HUES6 (cell line): ENCODE measurements around the gene CHKB.

Experiments
- H3K27ac ChIP-seq: 2 replicates; pipeline ENCODE4 v1.7.0; 2013; ENCODE audit warnings: low read depth, mild to moderate bottlenecking, low read length, inconsistent platforms
- H3K27me3 ChIP-seq: 2 replicates; pipeline ENCODE4 v1.6.1; 2013; ENCODE audit warnings: low read length; ENCODE audit not compliant: control insufficient read depth, insufficient read depth
- H3K36me3 ChIP-seq: 2 replicates; pipeline ENCODE4 v1.6.1; 2013; ENCODE audit warnings: low read length; ENCODE audit not compliant: control insufficient read depth, insufficient read depth
- H3K4me1 ChIP-seq: 2 replicates; pipeline ENCODE4 v1.6.1; 2013; ENCODE audit warnings: low read length; ENCODE audit not compliant: control insufficient read depth, insufficient read depth
- H3K4me3 ChIP-seq: 2 replicates; pipeline ENCODE4 v1.5.1; 2013; ENCODE audit warnings: low read depth, low read length
- H3K9ac ChIP-seq: one replicate; pipeline ENCODE4 v1.6.1; 2013; ENCODE audit warnings: mild to moderate bottlenecking, low read length
- H3K9me3 ChIP-seq: 2 replicates; pipeline ENCODE4 v1.6.1; 2013; ENCODE audit warnings: low read depth, low read length; ENCODE audit not compliant: control insufficient read depth, insufficient read depth

The CHKB gene

GRCh38 chr22:50577987-50578775, 4.5 kb downstream of the CHKB start, which contains the start of gene CPT1B:
TSS of gene CPT1B (minus strand) at chr22:50578427. CDS start at chr22:50577915, 512 bp downstream.
- Histone ChIP-seq H3K27ac (no peak within 1 kb of the TSS), H3K27me3 (no peaks in the 10 kb centered on the region), H3K36me3 (peaks cover 47% of the 10 kb centered on the region), H3K9ac (no peak within 1 kb of the TSS), H3K4me1 (peaks cover 4% of the 10 kb centered on the region; the same call in 1 of the 2 replicates), H3K9me3 (no peaks in the 10 kb centered on the region), H3K4me3 (no peak within 1 kb of the TSS)

- Histone ChIP-seq H3K27ac (no peak overlapping the region), H3K36me3 (peaks cover 52% of the 10 kb centered on the region), H3K27me3 (no peaks in the 10 kb centered on the region), H3K4me3 (no peak overlapping the region), H3K4me1 (peaks cover 4% of the 10 kb centered on the region; the same call in 1 of the 2 replicates), H3K9ac (no peak overlapping the region), H3K9me3 (no peaks in the 10 kb centered on the region)
Observed at GRCh38 chr22:50577697-50577986, 5.0 kb downstream of the CHKB start.

GRCh38 chr22:50576806-50577696, 5.6 kb downstream of the CHKB start:
- H3K4me3 ChIP-seq: no peak overlapping the region
- peaks cover 57% of the 10 kb centered on the region for H3K36me3 ChIP-seq
- no peak overlapping the region for H3K9ac ChIP-seq
- H3K9me3 ChIP-seq: no peaks in the 10 kb centered on the region
- H3K27ac ChIP-seq: no peak overlapping the region
- no peaks in the 10 kb centered on the region for H3K27me3 ChIP-seq
- H3K4me1 ChIP-seq: peaks cover 4% of the 10 kb centered on the region; the same call in 1 of the 2 replicates

GRCh38 chr22:50576070-50576469, 6.6 kb downstream of the CHKB start:
- H3K27me3 ChIP-seq: no peaks in the 10 kb centered on the region
- H3K9me3 ChIP-seq: no peaks in the 10 kb centered on the region
- no peak overlapping the region for H3K9ac ChIP-seq
- peaks cover 63% of the 10 kb centered on the region for H3K36me3 ChIP-seq
- no peak overlapping the region for H3K4me3 ChIP-seq
- no peak overlapping the region for H3K27ac ChIP-seq
- H3K4me1 ChIP-seq: no peaks in the 10 kb centered on the region

GRCh38 chr22:50575426-50575941, 7.2 kb downstream of the CHKB start:
- no peaks in the 10 kb centered on the region for H3K4me1 ChIP-seq
- no peak overlapping the region for H3K4me3 ChIP-seq
- H3K9me3 ChIP-seq: no peaks in the 10 kb centered on the region
- no peak overlapping the region for H3K27ac ChIP-seq
- H3K9ac ChIP-seq: no peak overlapping the region
- H3K27me3 ChIP-seq: no peaks in the 10 kb centered on the region
- H3K36me3 ChIP-seq: peaks cover 65% of the 10 kb centered on the region

GRCh38 chr22:50574383-50574755, 8.3 kb downstream of the CHKB start:
- peaks cover 65% of the 10 kb centered on the region for H3K36me3 ChIP-seq

GRCh38 chr22:50573491-50574382, 8.9 kb downstream of the CHKB start:
- Histone ChIP-seq H3K36me3 (peaks cover 70% of the 10 kb centered on the region), H3K27me3 (no peaks in the 10 kb centered on the region), H3K4me1 (no peaks in the 10 kb centered on the region), H3K9ac (no peak overlapping the region), H3K27ac (no peak overlapping the region), H3K4me3 (no peak overlapping the region), H3K9me3 (no peaks in the 10 kb centered on the region)

More at GRCh38 chr22:50574383-50574755, 8.3 kb downstream of the CHKB start:
- no peaks in the 10 kb centered on the region for H3K9me3 ChIP-seq
- H3K4me3 ChIP-seq: no peak overlapping the region
- H3K4me1 ChIP-seq: no peaks in the 10 kb centered on the region
- no peak overlapping the region for H3K9ac ChIP-seq
- H3K27ac ChIP-seq: no peak overlapping the region
- H3K27me3 ChIP-seq: no peaks in the 10 kb centered on the region

- Histone ChIP-seq H3K27ac (no peak overlapping the region), H3K36me3 (peaks cover 75% of the 10 kb centered on the region), H3K27me3 (no peaks in the 10 kb centered on the region), H3K4me3 (no peak overlapping the region), H3K9me3 (no peaks in the 10 kb centered on the region), H3K9ac (no peak overlapping the region), H3K4me1 (no peaks in the 10 kb centered on the region)
Observed at GRCh38 chr22:50572965-50573364, 9.7 kb downstream of the CHKB start.

- H3K4me1 ChIP-seq: no peaks in the 10 kb centered on the region
- no peaks in the 10 kb centered on the region for H3K27me3 ChIP-seq
- H3K27ac ChIP-seq: no peak overlapping the region
- no peak overlapping the region for H3K4me3 ChIP-seq
- peaks cover 75% of the 10 kb centered on the region for H3K36me3 ChIP-seq
- H3K9me3 ChIP-seq: no peaks in the 10 kb centered on the region
- no peak overlapping the region for H3K9ac ChIP-seq
Observed at GRCh38 chr22:50571264-50572175, 11.1 kb downstream of the CHKB start.

- no peak overlapping the region for H3K4me3 ChIP-seq
- H3K9ac ChIP-seq: no peak overlapping the region
Observed at GRCh38 chr22:50570861-50571260, 11.8 kb downstream of the CHKB start.

More at GRCh38 chr22:50570861-50571260, 11.8 kb downstream of the CHKB start:
- Histone ChIP-seq H3K27ac (no peak overlapping the region), H3K4me1 (no peaks in the 10 kb centered on the region), H3K27me3 (no peaks in the 10 kb centered on the region), H3K36me3 (peaks cover 75% of the 10 kb centered on the region), H3K9me3 (no peaks in the 10 kb centered on the region)
